ENCODE results near the gene PVALEF. TPM values are rescaled to one million over a fixed set of nuclear protein-coding genes. Genes with fewer than 3 reads are reported as not detected.

The PVALEF gene
- total RNA-seq, 4 donors from 2014 or later, result not detected

DNA sequence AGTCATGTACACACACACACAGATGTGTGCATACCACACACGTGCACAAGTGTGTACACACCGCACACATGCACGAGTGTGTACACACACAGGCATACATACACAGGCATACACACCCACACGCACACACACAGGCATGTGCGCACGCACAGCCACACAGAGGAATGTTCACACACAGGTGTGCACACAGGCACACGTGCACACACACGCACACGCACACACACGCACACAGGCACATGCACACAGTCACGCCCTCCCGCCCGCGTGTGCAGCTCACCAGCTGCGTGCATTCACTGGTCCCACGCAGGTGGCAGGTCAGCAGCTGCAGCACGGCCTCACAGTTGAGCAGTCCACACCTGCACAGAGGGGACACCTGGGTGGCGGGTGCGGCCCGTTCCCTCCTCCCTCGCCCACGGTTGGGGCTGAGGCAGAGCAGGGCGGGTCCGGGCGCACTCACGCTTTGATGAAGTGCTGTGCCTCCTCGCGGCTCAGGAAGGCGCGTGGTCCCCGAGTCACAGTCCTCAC is 65.9 kb downstream of the PVALEF start:
- H3K27me3 ChIP-seq, result no peaks in the 10 kb centered on the region
- no peaks in the 10 kb centered on the region for H3K9me3 ChIP-seq
- intact Hi-C loops (cut with DNase I), result no loop called here
- H3K4me3 ChIP-seq (replicated peaks in 1 of 3), result no peak overlapping the region
- H3K36me3 ChIP-seq, result peaks cover 13 to 30% of the 10 kb centered on the region in 2 donors
- DNase-seq, result no peak
- H3K27ac ChIP-seq, result no peak overlapping the region
- TF ChIP-seq POLR2A (IDR thresholded peaks at IDR 0.05), result no peak
- TF ChIP-seq, protein P1, sequence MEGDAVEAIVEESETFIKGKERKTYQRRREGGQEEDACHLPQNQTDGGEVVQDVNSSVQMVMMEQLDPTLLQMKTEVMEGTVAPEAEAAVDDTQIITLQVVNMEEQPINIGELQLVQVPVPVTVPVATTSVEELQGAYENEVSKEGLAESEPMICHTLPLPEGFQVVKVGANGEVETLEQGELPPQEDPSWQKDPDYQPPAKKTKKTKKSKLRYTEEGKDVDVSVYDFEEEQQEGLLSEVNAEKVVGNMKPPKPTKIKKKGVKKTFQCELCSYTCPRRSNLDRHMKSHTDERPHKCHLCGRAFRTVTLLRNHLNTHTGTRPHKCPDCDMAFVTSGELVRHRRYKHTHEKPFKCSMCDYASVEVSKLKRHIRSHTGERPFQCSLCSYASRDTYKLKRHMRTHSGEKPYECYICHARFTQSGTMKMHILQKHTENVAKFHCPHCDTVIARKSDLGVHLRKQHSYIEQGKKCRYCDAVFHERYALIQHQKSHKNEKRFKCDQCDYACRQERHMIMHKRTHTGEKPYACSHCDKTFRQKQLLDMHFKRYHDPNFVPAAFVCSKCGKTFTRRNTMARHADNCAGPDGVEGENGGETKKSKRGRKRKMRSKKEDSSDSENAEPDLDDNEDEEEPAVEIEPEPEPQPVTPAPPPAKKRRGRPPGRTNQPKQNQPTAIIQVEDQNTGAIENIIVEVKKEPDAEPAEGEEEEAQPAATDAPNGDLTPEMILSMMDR (IDR thresholded peaks at IDR 0.05), result no peak
- WGBS, 2 donors, result 87 to 89% methylated on average over 9 to 30 of the region's 31 CpGs
- no peaks in the 10 kb centered on the region for H3K4me1 ChIP-seq

DNA sequence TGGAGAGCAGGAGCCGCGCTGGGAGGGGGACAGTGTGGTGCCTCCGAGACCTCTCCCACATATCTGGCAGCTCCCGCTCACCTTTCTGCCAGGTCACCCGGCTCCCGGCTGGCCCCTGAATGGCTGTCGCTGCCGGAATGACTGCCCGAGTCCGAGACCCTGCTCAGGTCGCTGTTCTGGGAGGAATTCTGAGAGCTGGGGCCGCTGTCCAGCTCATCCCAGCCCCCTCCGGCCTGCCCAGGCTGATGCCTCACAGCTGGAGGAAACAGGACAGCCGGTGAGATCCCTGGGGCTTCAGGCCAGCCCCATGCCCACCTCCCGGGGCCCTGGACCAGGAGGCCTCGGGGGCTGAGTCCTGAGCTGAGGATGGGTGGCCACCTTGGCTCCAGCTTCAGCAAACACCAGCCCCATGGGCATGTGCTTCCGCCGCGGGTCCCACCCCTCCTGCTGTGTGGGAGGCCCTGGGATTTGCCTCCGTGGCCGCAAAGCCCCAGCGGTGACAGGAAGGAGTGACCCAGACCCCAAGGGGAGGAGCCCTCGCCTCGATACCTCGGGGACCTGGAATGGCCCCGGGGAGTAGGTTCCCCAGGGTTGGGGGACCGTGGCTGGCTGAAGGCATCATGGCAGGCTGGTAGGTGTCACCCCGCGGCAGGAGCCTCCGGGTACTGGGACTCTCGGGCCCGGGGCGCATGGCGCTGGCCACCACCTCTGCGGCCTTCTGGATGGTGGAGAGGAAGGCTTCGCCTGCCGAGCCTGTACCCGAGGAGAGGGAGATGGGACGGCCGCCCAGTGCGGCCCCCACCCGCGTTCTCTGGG is 66.7 kb downstream of the PVALEF start:
- Histone ChIP-seq H3K36me3 (peaks cover 13 to 30% of the 10 kb centered on the region in 2 donors), H3K9me3 (no peaks in the 10 kb centered on the region), H3K4me1 (no peaks in the 10 kb centered on the region), H3K27me3 (no peaks in the 10 kb centered on the region), H3K27ac (no peak overlapping the region), H3K4me3 (replicated peaks in 1 of 3) (no peak overlapping the region)
- WGBS, 2 donors, result 91 to 94% methylated on average over 21 to 22 of the region's 43 CpGs
- TF ChIP-seq, protein P1 (IDR thresholded peaks at IDR 0.05), result no peak
- intact Hi-C loops (cut with DNase I), result no loop called here
- no peak for DNase-seq

MicroRNAs encoded within 50 kb of the gene (microRNA counts, 767-probe panel; counts per million panel counts)
- 0 to 1,236 counts per million in 2 donors for microRNA hsa-miR-1250
- microRNA hsa-miR-338-3p, result 3,493 to 5,881 counts per million in 2 donors
- microRNA hsa-miR-338-5p, result 0 counts per million in 2 donors
- microRNA hsa-miR-657, result 0 counts per million in 2 donors

Small RNA genes within 50 kb of the gene (microRNA-seq; reads per million reads assigned to microRNA genes)
- not detected for gene MIR1250
- gene MIR3065, result not detected
- not detected for gene MIR338
- not detected for gene MIR657

Small RNA genes within 50 kb of the gene (small RNA-seq; reads per million reads assigned to genes)
- not detected for gene MIR1250
- gene MIR3065, result 0.56 reads per million
- gene MIR657, result not detected

Other genes with a start within 250 kb of the PVALEF start
- 10 to 100 TPM; 19.5 to 37.8 (median 27.8) TPM for gene CHMP6, start 173.7 kb upstream of the PVALEF start, total RNA-seq
- 10 to 100 TPM; 35.8 to 86.8 (median 42.1) TPM for gene BAIAP2, start 130.4 kb upstream of the PVALEF start, total RNA-seq
- 10 to 100 TPM in 1 of 4 donors, 1 to 10 TPM in 3; 4.1 to 17.6 (median 7.4) TPM for gene AATK, start 714 bp downstream of the PVALEF start, total RNA-seq
- gene CEP131, start 57.5 kb downstream of the PVALEF start, total RNA-seq, result 10 to 100 TPM in 1 of 4 donors, 1 to 10 TPM in 3; 6.9 to 12.0 (median 8.6) TPM
- 10 to 100 TPM; 37.9 to 82.2 (median 64.9) TPM for gene TEPSIN, start 73.5 kb downstream of the PVALEF start, total RNA-seq
- 100 to 1,000 TPM in 1 of 4 donors, 10 to 100 TPM in 3; 17.0 to 107 (median 53.7) TPM for gene NDUFAF8, start 73.8 kb downstream of the PVALEF start, total RNA-seq
- 100 to 1,000 TPM in 3 of 4 donors, 10 to 100 TPM in 1; 81.8 to 140 (median 121) TPM for gene SLC38A10, start 129.8 kb downstream of the PVALEF start, total RNA-seq
- gene BAHCC1, start 229.9 kb downstream of the PVALEF start, total RNA-seq, result 10 to 100 TPM; 13.7 to 33.7 (median 23.9) TPM